Mucosa of stomach (tissue), 1 donor: ENCODE measurements around the gene GOLGA7B.

ENCODE experiments used
- H3K27me3 ChIP-seq: one replicate; pipeline ENCODE4 v1.7.0; 2013; ENCODE audit warnings: mild to moderate bottlenecking, low read length; ENCODE audit not compliant: control insufficient read depth, insufficient read depth
- H3K36me3 ChIP-seq: one replicate; pipeline ENCODE4 v1.7.0; 2013; ENCODE audit warnings: low read length; ENCODE audit not compliant: control insufficient read depth, insufficient read depth
- H3K4me1 ChIP-seq: one replicate; pipeline ENCODE4 v1.7.0; 2013; ENCODE audit warnings: mild to moderate bottlenecking, low read length; ENCODE audit not compliant: control insufficient read depth, insufficient read depth
- H3K4me3 ChIP-seq: one replicate; pipeline ENCODE4 v1.7.0; 2013; ENCODE audit warnings: low read length
- H3K9ac ChIP-seq: one replicate; pipeline ENCODE4 v1.7.0; 2013; ENCODE audit warnings: mild to moderate bottlenecking, low read length, moderate library complexity
- H3K9me3 ChIP-seq: one replicate; pipeline ENCODE4 v1.7.0; 2013; ENCODE audit warnings: mild to moderate bottlenecking, low read length, moderate library complexity; ENCODE audit not compliant: control insufficient read depth
- donor health status: Pancreatic carcinoma.

The GOLGA7B gene

DNA sequence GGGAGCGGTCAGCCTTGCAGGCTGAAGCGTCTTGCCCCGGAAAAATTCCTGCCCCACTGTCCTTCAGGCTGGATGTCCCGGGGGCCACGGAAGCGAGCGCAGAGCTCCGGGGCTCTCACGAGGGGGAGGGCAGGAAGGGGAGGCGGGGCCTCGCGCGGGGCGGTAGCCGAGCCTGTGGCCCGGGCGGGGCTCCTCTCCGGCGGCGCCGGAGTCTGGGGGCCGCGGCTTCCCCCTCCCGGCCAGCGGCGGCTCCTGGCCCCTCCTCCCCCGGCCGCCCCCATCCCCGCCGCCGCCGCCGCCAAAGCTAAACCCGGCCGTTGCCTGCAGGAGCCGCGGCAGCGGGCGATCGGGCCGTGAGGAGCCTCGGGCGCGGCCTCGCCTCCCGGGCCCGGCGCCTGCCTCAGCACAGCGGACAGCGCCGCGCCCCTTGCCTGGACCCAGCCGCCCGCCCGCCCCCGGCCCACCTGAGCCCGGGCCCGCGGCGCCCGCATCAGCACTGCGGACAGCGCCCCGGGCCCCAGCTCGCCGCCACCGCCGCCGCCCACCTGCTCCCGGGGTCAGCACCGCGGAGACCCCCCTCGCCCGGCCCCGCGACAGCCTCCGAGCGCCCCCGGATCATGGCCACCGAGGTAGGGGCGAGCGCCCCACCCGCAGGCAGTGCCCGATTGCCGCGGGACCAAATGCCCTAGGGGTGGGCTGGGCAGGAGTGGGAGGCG is at the start of gene GOLGA7B:
TSS of gene GOLGA7B (plus strand) at position 157 of the 716 bp plus-strand sequence. CDS start at position 618, 461 bp downstream.
- no peaks in the 10 kb centered on the region for H3K36me3 ChIP-seq
- peaks cover 5% of the 10 kb centered on the region for H3K4me1 ChIP-seq
- H3K27me3 ChIP-seq: peaks cover 29% of the 10 kb centered on the region
- H3K9me3 ChIP-seq: no peaks in the 10 kb centered on the region
- H3K4me3 ChIP-seq: no peak within 1 kb of the TSS
- H3K9ac ChIP-seq: no peak within 1 kb of the TSS

DNA sequence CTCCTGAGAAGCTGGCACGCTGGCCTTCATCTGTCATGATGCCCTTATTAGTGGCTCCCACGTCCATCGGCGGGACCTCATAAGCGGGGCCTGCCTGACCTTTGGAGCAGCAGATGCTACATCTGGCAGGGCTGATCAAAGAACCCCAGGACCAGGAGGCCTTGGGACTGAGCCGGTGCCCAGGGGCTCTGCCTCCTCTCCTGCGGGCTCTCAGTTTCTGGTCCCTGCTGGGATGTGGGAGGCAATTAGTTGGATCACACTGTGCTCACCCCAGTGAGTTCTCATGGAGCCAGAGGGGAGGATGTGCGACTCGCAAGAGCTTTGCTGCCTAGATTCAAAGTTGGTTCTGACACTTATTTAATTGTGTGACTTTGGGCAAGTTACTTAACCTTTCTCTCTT is 49.2 kb upstream of the GOLGA7B start:
- Histone ChIP-seq H3K4me1 (no peaks in the 10 kb centered on the region), H3K27me3 (peaks cover 5% of the 10 kb centered on the region), H3K36me3 (no peaks in the 10 kb centered on the region)

DNA sequence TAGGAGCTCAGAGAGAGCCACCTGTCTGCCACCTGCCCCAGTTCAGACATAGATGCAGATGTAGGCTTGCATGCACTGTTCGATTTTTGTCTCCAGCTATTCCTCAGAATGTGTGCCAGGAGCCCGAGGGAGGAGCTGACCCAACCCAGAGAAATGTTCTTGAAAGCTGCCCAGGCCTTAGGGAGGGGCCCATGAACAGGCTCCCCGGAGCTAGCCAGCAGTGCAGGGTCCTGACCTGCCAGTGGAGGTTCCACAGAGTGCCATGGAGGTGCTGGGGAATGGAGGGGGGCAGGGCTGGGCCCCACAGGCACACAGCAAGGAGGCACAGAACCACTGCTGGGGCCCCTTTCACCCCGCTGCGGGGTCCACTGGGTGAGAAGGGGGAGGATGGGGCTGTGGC is 48.2 kb upstream of the GOLGA7B start:
- Histone ChIP-seq H3K9ac (no peak overlapping the region), H3K9me3 (no peaks in the 10 kb centered on the region), H3K4me3 (no peak overlapping the region), H3K4me1 (no peaks in the 10 kb centered on the region), H3K27me3 (peaks cover 5% of the 10 kb centered on the region), H3K36me3 (no peaks in the 10 kb centered on the region)

More for the DNA sequence above, 49.2 kb upstream of the GOLGA7B start:
- H3K9ac ChIP-seq: no peak overlapping the region
- H3K4me3 ChIP-seq: no peak overlapping the region
- no peaks in the 10 kb centered on the region for H3K9me3 ChIP-seq

DNA sequence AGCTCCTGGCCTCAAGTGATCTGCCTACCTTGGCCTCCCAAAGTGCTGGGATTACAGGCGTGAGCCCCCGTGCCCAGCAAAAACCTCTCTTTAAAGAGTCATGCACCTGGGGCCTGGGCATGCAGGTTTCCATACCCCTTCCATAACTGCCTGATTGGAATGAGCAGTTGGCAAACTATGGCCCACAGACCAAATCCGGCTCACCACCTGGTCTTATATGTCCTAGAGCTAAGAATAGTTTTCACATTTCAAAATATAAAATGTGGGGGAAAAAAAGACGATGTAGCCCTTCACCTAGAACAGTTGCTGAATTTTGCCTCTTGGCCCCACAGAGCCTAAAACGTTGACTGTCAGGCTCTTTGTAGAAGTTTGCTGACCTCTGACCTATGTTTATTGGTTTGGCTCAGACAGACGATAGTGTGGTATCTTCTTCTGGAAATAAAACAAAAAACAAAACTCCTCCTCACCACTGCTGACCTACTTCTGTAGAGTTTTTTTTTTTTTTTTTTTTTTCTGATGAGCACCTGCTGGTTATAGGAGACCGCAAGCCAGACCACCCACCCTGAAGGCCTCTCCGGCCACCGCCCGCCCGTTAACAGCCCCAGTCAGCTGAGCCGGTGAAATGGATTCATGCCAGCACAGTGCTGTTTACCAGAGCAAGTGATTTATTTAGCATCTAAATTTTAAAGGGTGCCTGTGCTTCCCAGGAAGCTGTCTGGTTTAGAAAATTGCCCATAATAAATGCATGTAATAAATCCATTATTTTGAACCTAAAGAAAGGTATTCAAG is 44.4 kb upstream of the GOLGA7B start:
- Histone ChIP-seq H3K9ac (no peak overlapping the region), H3K27me3 (no peaks in the 10 kb centered on the region), H3K9me3 (no peaks in the 10 kb centered on the region), H3K4me1 (no peaks in the 10 kb centered on the region), H3K4me3 (no peak overlapping the region), H3K36me3 (no peaks in the 10 kb centered on the region)

DNA sequence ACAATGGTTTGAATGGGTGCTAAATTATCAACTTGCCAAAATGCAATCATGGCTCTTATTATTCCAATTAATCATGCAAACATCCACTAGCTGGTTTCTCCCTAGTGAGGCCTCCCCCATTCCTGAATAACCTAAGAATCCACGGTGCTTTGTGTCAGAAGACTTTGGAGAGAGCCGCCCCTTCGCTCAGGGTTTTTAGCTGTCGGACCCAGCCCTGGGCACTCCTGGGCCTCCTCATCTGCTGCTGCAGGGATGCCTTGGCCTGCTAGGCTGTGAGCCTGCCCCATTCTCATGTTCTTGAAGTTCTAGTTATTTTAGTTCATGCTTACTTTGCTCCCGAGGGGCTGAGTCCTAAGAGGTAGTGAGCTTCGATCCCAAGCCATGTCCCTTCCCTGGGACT is 43.7 kb upstream of the GOLGA7B start:
- Histone ChIP-seq H3K27me3 (no peaks in the 10 kb centered on the region), H3K36me3 (no peaks in the 10 kb centered on the region), H3K9me3 (no peaks in the 10 kb centered on the region), H3K9ac (no peak overlapping the region), H3K4me1 (no peaks in the 10 kb centered on the region), H3K4me3 (no peak overlapping the region)

DNA sequence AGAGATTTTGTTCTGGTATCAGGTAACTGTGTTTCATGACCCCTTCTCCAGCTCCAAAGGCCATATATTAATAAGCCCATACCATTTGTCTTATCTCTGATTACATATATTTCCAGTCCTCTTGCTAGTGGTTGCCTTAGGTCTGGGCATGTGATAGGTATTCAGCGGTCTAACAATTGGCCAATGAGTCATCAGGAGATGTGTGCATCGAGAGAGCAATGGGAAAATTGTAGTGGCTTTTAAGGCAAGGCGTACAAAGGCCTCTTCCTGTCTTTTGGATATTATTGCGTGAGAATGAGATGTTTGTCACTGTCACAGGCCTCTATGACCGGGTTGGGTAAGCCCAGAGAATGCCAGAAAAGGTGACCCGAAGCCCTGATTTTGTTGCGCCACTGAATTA is 39.2 kb upstream of the GOLGA7B start:
- Histone ChIP-seq H3K36me3 (no peaks in the 10 kb centered on the region), H3K4me3 (no peak overlapping the region), H3K9ac (no peak overlapping the region), H3K27me3 (no peaks in the 10 kb centered on the region), H3K9me3 (no peaks in the 10 kb centered on the region), H3K4me1 (no peaks in the 10 kb centered on the region)

DNA sequence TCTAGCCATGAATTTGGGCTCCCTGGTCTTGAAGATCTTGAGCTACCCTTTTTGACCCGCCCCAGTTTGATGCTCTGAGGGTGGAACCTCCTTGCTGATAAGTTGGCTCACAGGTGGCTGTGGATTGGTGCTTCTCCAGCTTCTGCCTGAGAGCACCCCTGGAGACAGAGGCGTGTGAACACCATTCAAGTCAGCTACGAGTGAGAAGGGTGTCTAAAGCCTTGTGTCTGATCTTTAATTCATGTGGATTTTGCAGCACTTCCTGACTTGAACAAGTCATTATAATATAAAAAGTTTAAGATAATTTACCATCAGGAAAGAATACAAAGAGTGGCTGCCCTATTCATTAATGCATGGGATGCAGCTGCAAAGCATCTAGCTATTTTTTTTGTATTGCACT is 37.7 kb upstream of the GOLGA7B start:
- H3K4me3 ChIP-seq: no peak overlapping the region
- H3K9ac ChIP-seq: no peak overlapping the region
- no peaks in the 10 kb centered on the region for H3K27me3 ChIP-seq
- no peaks in the 10 kb centered on the region for H3K36me3 ChIP-seq
- H3K4me1 ChIP-seq: no peaks in the 10 kb centered on the region
- H3K9me3 ChIP-seq: no peaks in the 10 kb centered on the region

DNA sequence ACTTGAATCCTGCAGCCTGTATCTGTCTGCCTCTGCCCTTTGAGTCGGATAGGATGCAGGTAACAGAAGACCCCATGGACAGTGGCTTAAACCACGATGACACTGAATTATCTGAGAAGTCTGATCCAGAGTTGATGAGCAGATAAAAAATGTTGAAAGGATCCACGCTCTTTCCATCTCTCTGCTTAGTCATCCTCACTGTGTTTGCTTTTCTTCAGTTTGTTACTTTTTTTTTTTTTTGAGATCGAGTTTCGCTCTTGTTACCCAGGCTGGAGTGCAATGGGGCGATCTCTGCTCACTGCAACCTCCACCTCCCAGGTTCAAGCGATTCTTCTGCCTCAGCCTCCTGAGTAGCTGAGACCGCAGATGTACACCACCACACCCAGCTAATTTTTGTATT is 36.9 kb upstream of the GOLGA7B start:
- Histone ChIP-seq H3K4me1 (no peaks in the 10 kb centered on the region), H3K36me3 (no peaks in the 10 kb centered on the region), H3K9ac (no peak overlapping the region), H3K4me3 (no peak overlapping the region), H3K27me3 (no peaks in the 10 kb centered on the region), H3K9me3 (no peaks in the 10 kb centered on the region)

DNA sequence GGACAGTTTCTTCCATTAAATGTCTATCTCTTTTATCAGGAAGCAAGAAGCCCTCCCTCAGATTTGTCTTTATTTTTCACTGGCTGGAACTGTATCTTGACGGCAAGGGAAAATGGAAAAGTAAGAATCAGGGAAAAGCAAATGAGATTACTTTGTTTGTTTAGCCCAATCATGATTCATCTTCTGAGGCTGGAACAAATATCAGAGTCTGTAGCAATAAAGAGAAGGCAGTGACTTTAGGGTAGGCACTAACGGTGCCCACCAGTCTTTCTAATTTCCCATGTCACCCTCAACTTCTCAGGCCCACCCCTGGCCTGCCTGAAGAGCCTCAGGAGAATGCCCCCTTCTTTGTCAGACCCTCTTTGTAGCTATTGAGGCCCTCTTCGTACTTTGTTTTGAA is 36.3 kb upstream of the GOLGA7B start:
- H3K27me3 ChIP-seq: no peaks in the 10 kb centered on the region
- H3K4me3 ChIP-seq: no peak overlapping the region
- no peak overlapping the region for H3K9ac ChIP-seq
- no peaks in the 10 kb centered on the region for H3K4me1 ChIP-seq
- no peaks in the 10 kb centered on the region for H3K36me3 ChIP-seq
- no peaks in the 10 kb centered on the region for H3K9me3 ChIP-seq

DNA sequence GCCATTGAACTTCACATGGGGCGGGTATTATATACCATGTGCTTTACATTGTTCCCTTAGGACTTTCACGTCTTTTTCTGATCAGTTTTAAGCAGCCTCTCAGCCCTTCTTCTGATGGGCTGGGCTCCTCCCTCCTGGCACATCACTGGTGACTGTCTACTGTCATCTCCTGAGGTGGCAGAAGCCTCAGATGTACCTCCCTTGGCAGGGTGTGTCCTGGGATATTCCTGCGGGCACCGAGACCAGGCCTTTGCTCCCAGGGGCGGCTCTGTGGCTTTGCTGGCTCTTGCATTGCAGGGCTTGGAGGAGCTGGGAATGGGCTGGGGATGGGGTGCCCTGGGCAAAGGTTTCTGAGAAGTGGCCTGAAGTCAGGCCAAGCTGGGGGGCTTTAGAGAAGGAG is 34.6 kb upstream of the GOLGA7B start:
- Histone ChIP-seq H3K9me3 (no peaks in the 10 kb centered on the region), H3K4me1 (no peaks in the 10 kb centered on the region), H3K36me3 (no peaks in the 10 kb centered on the region), H3K9ac (no peak overlapping the region), H3K4me3 (no peak overlapping the region), H3K27me3 (no peaks in the 10 kb centered on the region)

DNA sequence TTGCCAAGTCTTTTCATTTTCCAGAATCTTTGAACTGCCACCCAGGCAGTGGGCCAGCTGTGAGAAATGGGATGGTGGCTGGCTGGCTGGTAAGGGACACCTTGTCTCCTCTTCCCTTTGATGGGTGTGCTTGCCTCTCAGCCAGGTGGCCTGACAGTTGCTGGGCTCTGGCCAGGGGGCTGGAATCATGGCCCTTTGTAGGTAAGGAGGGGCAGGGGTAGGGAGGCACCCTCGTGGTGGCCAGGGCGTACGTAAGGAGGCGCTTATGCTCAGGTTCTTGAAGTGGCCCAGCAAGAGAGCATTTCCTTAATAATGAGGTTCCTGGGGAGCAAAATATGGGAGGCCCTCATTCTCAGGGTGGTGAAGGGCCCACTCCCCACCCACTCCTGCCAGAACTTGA is 33.0 kb upstream of the GOLGA7B start:
- no peaks in the 10 kb centered on the region for H3K27me3 ChIP-seq
- H3K36me3 ChIP-seq: no peaks in the 10 kb centered on the region
- no peaks in the 10 kb centered on the region for H3K4me1 ChIP-seq
- H3K4me3 ChIP-seq: no peak overlapping the region
- H3K9ac ChIP-seq: no peak overlapping the region
- H3K9me3 ChIP-seq: no peaks in the 10 kb centered on the region

DNA sequence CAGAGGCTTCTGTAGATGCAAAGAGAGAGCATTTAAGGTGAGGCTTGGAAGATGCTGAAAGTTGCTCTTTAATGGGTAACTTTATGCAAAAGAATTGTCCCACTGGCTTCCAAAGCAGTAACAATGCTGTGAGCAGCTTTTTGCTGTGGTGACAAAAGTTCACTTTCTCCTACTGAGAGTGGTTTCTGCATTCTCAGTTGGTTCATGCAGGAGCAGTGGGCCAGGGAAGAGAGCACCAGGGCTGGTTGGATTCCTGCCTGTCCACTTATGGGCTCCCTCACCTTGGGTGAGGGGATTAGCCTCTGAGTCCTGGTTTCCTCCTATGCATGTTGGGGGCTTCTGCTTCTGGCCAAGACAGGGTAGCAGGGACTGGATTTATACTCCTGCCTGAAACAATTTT is 31.1 kb upstream of the GOLGA7B start:
- H3K27me3 ChIP-seq: no peaks in the 10 kb centered on the region
- H3K4me1 ChIP-seq: peaks cover 1% of the 10 kb centered on the region
- no peaks in the 10 kb centered on the region for H3K36me3 ChIP-seq
- H3K9ac ChIP-seq: no peak overlapping the region
- no peaks in the 10 kb centered on the region for H3K9me3 ChIP-seq
- no peak overlapping the region for H3K4me3 ChIP-seq
